Dedifferentiated amniotic fluid mesenchymal stem cell (primary cell): ENCODE measurements around the gene COPS3.

Experiments used
- DNase-seq: peaks from one replicate; pipeline ENCODE4 v3.0.0-alpha.2; 2016; ENCODE audit errors: extremely low spot score

The COPS3 gene

DNA sequence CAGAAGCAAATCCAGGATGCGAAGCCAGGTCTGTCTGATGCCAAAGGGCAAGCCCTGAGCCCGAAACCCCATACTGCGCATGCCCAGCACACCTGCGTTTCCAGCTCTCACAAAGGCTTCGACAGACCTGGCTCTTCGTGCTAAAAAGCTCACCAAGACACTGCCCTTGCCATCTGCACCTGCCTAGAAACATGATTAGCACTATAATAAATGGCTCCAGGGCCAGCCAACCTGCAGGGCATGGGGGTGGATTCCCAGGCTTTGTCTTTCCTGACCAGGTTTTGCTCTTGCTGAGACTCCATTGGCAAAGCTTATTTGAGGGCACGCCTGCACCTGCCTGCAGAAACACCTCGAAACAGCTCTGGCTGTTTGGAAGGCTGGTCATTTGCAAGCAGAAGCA is 60.5 kb downstream of the COPS3 start:
- DNase-seq = no peak

DNA sequence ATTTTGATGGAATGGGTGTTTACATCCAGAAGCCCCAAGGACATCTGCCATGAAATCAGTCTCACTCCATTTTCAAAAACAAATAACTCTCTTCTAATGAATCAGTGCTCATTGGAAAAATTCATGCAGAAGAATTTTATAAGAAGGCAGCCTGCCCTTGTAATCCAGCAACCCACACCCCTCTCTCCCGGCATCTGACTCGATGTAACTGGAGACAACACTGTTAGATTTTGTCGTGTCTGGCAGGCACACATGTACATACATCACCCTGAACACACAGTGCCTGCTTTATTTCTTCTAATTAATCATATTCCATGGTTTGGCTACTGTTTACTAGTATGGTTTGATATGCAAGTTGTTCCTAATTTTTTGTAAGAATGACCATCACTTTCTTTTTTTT is 63.1 kb downstream of the COPS3 start:
- DNase-seq = no peak

DNA sequence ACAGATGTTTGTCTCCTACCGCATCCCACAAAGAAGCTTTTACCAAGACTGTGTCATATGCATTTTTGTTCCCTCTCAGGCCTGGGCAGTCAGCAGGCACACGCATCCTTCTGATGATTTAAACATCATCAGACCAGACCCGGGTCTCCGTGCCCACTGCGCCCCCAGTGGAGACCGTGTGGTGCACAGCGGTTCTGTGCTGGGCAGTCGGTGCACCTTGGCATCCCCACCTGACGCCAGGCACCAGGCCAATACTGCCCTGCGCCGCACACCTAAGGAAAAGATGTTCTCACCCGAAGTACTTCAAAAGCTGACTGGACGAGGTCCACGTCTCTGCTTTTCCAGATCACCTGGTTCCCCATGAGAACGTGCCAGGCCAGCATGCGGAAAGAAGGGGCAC is 64.3 kb downstream of the COPS3 start:
- no peak for DNase-seq

DNA sequence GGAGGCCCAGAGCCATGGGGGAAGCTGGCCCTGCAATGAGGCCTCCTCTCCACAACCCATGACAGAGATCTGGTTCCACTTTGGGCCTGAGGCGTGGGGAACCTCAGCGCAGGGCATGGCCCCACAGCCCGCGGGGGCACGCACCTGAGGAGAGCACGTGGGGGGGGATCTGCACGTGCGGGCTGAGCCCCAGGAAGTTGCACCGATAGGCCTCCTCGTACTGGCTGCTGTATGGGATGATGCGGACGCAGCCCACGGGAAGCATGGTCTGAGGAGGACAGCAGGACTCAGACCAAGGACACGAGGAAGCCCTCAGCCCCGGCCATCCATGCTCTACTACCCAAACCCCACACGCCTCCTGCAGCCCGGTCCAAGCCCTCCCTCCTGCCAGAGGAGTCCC is 64.8 kb downstream of the COPS3 start:
- DNase-seq = no peak

DNA sequence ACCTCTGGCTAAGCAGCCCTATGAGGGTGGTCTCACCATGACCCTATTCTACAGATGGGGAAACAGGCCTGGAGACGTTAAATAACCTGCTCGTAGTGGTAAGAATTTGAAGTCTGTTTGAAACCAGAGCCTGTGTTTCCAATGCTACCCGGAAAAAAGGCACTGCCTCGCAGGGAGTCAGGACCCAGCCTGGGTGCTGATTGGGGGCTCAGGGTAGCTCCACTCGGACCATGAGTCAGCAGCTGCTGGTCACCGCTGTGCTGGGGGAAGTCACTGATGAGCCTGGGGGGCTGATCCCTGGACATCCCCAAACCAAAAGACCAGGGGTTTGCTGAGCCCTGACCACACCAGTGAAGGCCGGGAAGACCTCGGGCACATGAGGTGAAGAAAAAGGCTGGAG is 65.5 kb downstream of the COPS3 start:
- no peak for DNase-seq

DNA sequence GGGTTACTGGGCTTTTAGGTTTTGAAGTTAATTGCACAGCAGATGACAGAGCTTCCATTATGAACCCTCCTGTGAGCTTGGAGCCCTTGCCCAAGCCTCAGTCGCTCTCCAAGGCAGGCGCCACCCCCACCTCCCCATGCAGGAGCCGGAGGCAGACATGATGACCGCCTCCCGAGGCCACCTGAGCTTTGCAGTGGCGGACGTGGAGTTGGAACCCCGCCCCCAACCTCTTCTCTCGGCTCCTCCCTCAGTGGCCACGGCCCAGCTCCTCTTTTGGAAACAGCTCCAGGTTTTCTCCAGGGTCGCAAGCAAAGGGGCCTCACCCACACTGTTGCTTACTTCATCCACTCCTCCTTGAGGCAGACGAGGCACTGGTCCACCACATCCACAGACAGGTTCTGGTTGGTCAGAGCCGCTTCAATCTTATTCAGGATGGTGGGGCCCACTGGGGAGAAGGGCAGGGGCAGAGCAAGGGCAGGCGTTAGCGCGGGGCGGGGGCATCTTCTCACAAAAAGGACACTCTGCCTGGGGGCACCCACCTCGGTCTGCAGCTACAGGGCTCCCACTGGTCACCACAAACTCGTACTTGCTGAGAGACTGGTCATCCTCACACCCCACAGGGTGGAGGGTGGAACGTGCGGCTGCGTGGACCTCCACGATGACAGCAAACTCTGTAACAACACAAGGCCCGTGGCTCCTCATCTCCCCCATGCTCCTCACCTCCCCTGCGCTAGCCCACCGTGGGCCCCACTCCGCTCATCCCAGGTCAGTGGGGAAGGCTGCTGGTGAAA is 66.2 kb downstream of the COPS3 start:
- DNase-seq = no peak

DNA sequence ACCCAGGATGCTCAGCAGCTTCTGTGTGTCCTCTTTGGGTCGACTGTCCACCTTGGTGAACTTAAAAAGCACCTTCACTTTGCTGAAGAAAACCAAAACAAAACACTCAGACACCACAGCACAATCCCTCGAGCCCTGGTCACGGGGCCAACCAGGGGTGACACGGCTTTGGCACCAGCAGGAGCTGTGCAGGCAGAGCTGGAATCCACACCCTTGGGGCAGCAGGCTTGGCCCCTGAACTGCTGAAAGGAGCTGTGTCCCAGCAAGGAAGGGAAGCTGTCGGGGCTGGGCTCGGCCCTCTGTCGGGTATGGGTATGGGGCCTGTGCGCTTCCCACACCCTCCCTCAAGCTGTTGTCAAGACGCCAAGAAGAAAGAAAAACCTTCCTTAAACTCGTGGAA is 67.3 kb downstream of the COPS3 start:
- no peak for DNase-seq

GRCh38 chr17:17207998-17208397 is 73.0 kb downstream of the COPS3 start:
- no peak for DNase-seq

DNA sequence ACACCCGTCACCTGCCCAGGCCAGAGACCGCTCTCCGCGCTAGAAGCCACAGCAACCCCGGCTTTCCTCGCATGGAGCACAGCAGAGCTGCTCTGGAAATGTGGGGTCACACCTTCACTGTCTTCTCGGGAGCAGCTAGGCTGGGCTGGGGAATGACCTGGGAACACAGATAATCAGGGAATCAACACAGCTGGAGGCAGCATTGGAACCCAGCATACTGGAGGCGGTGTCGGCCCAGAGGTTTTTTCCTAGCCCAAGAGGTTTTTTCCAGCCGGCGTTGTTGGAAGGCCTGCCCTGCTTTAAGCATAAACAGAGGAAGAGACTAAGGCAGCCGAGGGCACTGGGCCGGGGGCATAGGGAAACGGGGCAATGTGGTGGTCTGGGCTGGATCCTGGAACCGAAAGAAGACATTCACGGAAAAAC is 74.1 kb downstream of the COPS3 start:
- no peak for DNase-seq

DNA sequence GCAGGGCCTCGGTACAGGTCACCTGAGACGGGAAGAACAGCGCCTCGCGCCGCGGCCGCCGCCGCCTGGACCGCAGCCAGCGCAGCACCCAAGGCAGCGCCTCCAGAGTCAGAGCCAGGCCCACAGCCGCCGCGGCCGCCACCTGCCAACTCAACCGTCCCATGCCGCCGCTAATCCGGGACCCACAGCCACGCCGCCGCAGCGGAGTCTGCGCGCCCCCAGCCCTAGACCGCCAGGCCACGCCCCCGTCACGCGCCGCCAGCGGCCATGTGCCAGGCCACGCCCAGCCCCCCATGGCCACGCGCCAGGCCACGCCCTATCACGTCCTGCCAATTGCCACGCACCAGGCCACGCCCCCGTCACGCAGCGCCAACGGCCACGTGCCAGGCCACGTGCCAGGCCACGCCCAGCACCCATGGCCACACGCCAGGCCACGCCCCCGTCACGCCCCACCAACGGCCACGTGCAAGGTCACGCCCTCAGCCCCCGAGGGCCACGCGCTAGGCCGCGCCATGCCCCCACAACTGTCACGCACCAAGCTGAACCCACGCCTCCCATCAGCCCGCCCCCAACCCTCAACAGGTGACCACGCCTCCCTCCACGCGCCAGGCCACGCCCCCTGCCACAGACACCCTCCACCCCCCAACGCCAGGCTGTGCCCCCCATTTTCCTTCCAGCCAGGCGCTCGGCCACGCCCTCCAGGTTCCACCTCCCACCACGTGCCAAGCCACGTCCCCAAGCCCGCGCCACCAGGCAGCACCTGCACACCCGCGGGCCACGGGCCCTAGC is 74.7 kb downstream of the COPS3 start, which contains the start of gene PLD6:
TSS of gene PLD6 (minus strand) at position 210 of the 789 bp plus-strand sequence. CDS start at position 163, 47 bp downstream.
- DNase-seq = no peak

- peak; percentile 34 for DNase-seq
These were observed 75.5 kb downstream of the COPS3 start for GRCh38 chr17:17205368-17206123.

DNA sequence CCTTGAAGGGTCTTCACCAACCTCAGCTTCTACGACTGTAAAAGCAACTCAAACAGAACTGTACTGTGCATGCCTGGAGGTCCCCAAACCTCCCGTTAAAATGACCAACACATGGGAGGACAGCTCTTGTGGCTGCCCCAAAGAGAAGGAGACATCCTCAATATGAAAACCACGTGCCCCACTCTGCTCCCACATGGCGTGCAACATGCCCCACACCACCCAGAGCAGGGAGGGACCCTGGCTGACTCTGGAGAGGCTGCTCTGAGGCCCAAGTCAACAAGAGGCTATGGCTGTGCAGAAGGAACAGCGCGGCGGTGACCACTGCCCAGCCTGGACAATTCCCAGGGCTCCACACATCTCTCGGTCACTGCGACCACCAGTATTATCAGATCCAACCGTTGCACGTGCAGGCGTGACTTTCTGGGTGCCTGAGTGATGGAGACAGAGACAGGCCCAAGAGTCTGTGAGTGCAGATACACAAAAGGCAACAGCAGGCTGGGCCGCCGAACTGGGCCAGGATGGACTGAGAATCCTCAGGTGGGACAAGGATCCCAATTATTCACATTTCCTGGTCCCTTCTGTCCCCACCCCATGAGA is 76.3 kb downstream of the COPS3 start:
- DNase-seq = no peak

DNA sequence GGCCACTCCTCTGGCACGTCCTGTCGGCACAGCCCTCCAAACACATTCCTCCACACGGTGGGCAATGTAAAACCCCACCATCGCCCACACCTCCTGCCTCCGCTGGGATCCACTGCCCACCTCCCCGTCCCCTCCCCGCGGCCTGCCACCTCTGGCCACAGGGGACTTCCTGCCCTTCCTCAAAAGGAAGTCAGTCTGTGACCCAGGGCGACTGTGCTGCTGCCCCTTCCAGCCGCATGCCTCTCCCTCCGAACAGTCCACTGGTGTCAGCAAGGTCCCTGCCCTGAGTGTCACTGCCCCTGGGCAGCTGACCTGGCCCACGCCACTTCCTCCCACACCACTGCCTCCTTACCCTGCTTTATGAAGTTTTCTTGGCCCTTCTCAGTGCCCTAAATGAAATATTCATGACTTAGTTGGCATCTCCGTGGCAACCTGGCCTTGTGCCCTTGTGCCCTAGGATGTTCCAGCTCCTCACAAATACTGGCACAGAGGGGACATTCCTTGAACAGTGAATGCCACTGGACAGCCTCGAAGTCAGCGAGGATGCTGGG is 76.9 kb downstream of the COPS3 start:
- no peak for DNase-seq

DNA sequence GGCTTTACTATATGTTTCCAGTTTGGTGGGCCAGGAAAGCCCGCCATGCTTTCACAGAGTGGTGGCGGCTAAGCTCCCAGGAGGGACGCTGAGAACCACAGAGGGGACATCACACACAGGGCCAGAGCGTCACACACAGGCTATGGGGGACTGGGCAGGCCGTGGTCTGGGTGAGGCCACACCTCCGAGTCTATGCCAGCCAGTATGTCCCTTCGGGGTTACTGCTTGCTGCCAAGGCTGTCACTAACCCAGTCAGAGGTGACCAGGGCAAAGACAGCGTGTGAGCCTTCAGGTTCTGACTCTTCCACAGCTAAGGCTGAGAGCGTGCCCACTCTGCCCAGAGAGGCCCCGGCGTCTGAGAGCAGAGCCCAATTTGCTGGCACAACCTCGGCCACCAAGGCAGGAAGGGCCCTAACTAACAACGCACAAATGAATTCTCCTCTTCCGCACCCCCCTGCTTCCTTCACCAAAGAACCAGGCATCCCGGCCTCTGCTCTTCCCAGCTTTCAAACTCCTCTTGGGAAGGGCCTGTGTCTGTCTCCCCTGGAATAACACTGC is 77.8 kb downstream of the COPS3 start:
- no peak for DNase-seq

- DNase-seq = no peak
These were observed 79.1 kb downstream of the COPS3 start for GRCh38 chr17:17201907-17202306.

DNA sequence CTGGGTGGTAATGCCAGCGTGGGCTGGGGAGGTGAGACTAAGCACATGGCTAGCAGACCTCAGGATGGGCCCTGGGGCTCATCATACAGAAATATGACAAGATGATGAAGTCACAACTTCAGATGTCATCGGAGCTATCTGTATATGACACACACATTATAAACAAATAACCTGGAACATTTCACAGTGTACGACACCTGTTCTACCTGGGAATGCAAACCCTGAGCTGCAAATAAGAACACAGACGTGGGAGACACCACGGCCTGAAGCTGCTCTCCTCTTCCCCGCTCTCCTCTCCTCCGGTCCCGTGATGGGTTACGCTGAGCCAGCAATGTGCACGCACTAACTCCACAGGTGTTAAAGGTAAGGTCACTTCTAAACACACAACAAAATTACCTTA is 79.8 kb downstream of the COPS3 start:
- no peak for DNase-seq

DNA sequence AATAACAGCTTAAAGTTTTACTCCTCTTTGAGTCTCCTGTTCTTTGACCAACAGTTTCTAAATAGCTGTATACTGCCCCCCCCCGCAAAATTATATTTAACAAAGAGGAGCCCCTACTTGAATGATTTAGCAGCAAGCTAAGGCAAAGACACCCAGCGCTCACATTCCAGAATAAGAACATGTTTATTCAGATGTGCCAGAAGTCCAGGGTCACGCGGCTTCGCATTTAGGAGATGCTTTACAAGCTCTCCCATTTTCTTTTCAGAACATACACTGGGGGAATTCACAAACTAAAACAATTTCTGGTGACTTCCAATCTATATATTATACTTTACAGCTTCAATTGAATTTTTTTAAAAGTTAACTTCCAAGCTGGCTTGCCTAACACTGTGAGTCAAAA is 80.2 kb downstream of the COPS3 start:
- no peak for DNase-seq

DNA sequence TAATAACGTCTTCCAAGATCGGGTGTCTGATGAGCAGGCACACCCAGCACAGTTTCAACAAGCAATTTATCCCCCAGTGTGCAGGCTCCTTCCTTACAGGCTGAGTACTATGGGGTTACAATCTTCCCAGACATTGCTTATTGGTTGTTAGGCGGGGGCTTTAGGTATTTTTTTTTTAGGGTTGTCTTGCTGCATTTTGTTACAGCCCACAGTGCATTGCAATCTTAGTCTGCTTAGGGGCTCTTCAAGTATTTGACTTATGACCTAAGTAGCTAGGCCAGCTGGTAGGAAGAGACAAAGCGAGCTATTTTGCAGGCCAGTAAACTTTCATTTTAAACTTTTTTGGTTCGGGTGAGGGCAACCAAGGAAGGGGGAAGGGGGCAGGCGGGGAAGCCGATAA is 80.7 kb downstream of the COPS3 start:
- DNase-seq = no peak

DNA sequence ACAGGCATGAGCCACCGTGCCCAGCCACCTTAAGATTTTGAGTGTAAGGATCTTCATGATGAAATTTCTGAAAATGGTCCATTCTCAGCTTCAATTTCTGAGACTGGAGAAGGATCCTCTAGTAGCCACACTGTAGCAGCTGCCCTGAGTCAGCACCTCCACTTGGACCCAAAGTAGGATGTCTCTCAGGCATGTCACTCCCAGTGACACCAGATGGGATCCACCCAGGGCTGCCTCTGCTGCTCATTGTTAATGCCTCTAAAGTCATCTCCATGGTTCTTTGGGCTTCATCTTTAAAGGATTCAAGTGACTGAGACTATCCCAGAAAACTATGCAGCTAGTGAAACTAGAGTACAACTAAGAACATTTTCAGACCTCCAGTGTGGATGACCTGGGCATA is 82.8 kb downstream of the COPS3 start:
- DNase-seq = no peak

DNA sequence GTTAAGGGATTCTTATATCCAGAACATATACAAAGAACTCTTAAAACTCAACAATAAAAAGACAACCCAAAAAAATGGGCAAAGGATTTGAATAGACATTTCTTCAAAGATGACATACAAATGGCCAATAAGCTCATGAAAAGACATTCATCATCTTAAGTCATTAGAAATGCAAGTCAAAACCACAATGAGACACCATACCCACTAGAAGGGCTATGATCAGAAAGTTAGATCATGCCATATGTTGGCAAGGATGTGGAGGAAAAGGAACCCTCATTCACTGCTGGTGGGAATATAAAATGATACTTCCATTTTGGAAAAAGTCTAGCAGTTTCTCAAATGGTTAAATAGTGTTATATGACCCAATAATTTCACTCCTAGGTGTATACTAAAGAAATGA is 84.3 kb downstream of the COPS3 start:
- DNase-seq = no peak
